T-helper 2 cell treated with Interferon-gamma antibody and Interleukin-4, amounts not matched to agents 5 μg/mL and 100 μg/mL, for 36 hours (primary cell): ENCODE results near the gene CCDC92B.
A peak's percentile ranks its signal among the peaks of the same experiment; 100 is the strongest.

Experiments
- DNase-seq: peaks from one replicate; pipeline ENCODE4 v3.0.0; 2021; ENCODE audit warnings: low spot score
- H3K27ac Mint-ChIP-seq: one replicate; pipeline ENCODE4 v1.8.0; 2021; ENCODE audit warnings: mild to moderate bottlenecking, mixed read lengths
- H3K27me3 Mint-ChIP-seq: one replicate; pipeline ENCODE4 v1.8.0; 2021; ENCODE audit warnings: low read depth, mixed read lengths
- H3K36me3 Mint-ChIP-seq: one replicate; pipeline ENCODE4 v1.8.0; 2021; ENCODE audit warnings: low read depth, mixed read lengths
- H3K4me1 Mint-ChIP-seq: one replicate; pipeline ENCODE4 v1.8.0; 2021; ENCODE audit warnings: low read depth, mixed read lengths
- H3K4me3 Mint-ChIP-seq: one replicate; pipeline ENCODE4 v1.8.0; 2022; ENCODE audit warnings: mild to moderate bottlenecking, moderate library complexity, mixed read lengths
- H3K9me3 Mint-ChIP-seq: one replicate; pipeline ENCODE4 v1.8.0; 2021; ENCODE audit warnings: mixed read lengths

Gene CCDC92B

GRCh38 chr17:2707721-2708584, 41.5 kb downstream of the CCDC92B start:
- Mint-ChIP-seq H3K27ac (peak overlapping the region; percentile 17), H3K36me3 (peaks cover 8% of the 10 kb centered on the region), H3K4me3 (no peak overlapping the region), H3K4me1 (peaks cover 27% of the 10 kb centered on the region), H3K9me3 (no peaks in the 10 kb centered on the region), H3K27me3 (no peaks in the 10 kb centered on the region)
- no peak for DNase-seq

GRCh38 chr17:2706911-2707510, 42.4 kb downstream of the CCDC92B start:
- Mint-ChIP-seq H3K27me3 (no peaks in the 10 kb centered on the region), H3K36me3 (peaks cover 6% of the 10 kb centered on the region), H3K4me3 (no peak overlapping the region), H3K9me3 (no peaks in the 10 kb centered on the region), H3K27ac (no peak overlapping the region), H3K4me1 (peaks cover 21% of the 10 kb centered on the region)
- DNase-seq: no peak

GRCh38 chr17:2705888-2706795, 43.3 kb downstream of the CCDC92B start:
- H3K36me3 Mint-ChIP-seq: peaks cover 6% of the 10 kb centered on the region
- DNase-seq: no peak
- no peaks in the 10 kb centered on the region for H3K9me3 Mint-ChIP-seq
- H3K27me3 Mint-ChIP-seq: no peaks in the 10 kb centered on the region
- H3K4me3 Mint-ChIP-seq: no peak overlapping the region
- H3K27ac Mint-ChIP-seq: peak overlapping the region; percentile 68
- H3K4me1 Mint-ChIP-seq: peaks cover 20% of the 10 kb centered on the region

- H3K9me3 Mint-ChIP-seq: no peaks in the 10 kb centered on the region
- H3K4me1 Mint-ChIP-seq: peaks cover 18% of the 10 kb centered on the region
- H3K27me3 Mint-ChIP-seq: no peaks in the 10 kb centered on the region
- peak overlapping the region; percentile 68 for H3K27ac Mint-ChIP-seq
- H3K36me3 Mint-ChIP-seq: peaks cover 6% of the 10 kb centered on the region
- H3K4me3 Mint-ChIP-seq: no peak overlapping the region
- no peak for DNase-seq
These were observed 44.2 kb downstream of the CCDC92B start for GRCh38 chr17:2705263-2705662.

GRCh38 chr17:2704890-2705248, 44.6 kb downstream of the CCDC92B start:
- Mint-ChIP-seq H3K27ac (no peak overlapping the region), H3K36me3 (peaks cover 6% of the 10 kb centered on the region), H3K9me3 (no peaks in the 10 kb centered on the region), H3K4me3 (no peak overlapping the region), H3K27me3 (no peaks in the 10 kb centered on the region), H3K4me1 (peaks cover 14% of the 10 kb centered on the region)
- no peak for DNase-seq

- Mint-ChIP-seq H3K4me1 (peaks cover 9% of the 10 kb centered on the region), H3K36me3 (peaks cover 6% of the 10 kb centered on the region), H3K27ac (no peak overlapping the region), H3K9me3 (no peaks in the 10 kb centered on the region), H3K27me3 (no peaks in the 10 kb centered on the region), H3K4me3 (no peak overlapping the region)
- no peak for DNase-seq
These were observed 45.2 kb downstream of the CCDC92B start for GRCh38 chr17:2704031-2704889.

- Mint-ChIP-seq H3K27ac (no peak overlapping the region), H3K4me3 (no peak overlapping the region), H3K4me1 (peaks cover 4% of the 10 kb centered on the region), H3K9me3 (no peaks in the 10 kb centered on the region), H3K27me3 (no peaks in the 10 kb centered on the region), H3K36me3 (peaks cover 6% of the 10 kb centered on the region)
- no peak for DNase-seq
These were observed 45.8 kb downstream of the CCDC92B start for GRCh38 chr17:2703606-2704005.

- H3K36me3 Mint-ChIP-seq: peaks cover 6% of the 10 kb centered on the region
- no peaks in the 10 kb centered on the region for H3K9me3 Mint-ChIP-seq
- DNase-seq: no peak
- no peaks in the 10 kb centered on the region for H3K27me3 Mint-ChIP-seq
- H3K4me3 Mint-ChIP-seq: no peak overlapping the region
- H3K27ac Mint-ChIP-seq: no peak overlapping the region
- H3K4me1 Mint-ChIP-seq: peaks cover 4% of the 10 kb centered on the region
These were observed 46.3 kb downstream of the CCDC92B start for GRCh38 chr17:2703181-2703580.

- no peak overlapping the region for H3K27ac Mint-ChIP-seq
These were observed 47.3 kb downstream of the CCDC92B start for GRCh38 chr17:2701996-2702741.

GRCh38 chr17:2701161-2701995, 48.1 kb downstream of the CCDC92B start:
- Mint-ChIP-seq H3K4me1 (peaks cover 4% of the 10 kb centered on the region), H3K4me3 (no peak overlapping the region), H3K27ac (no peak overlapping the region), H3K36me3 (peaks cover 10% of the 10 kb centered on the region), H3K27me3 (no peaks in the 10 kb centered on the region), H3K9me3 (no peaks in the 10 kb centered on the region)
- DNase-seq: no peak

More at GRCh38 chr17:2701996-2702741, 47.3 kb downstream of the CCDC92B start:
- Mint-ChIP-seq H3K4me3 (no peak overlapping the region), H3K36me3 (peaks cover 6% of the 10 kb centered on the region), H3K4me1 (peaks cover 4% of the 10 kb centered on the region), H3K27me3 (no peaks in the 10 kb centered on the region), H3K9me3 (no peaks in the 10 kb centered on the region)
- DNase-seq: no peak

GRCh38 chr17:2700491-2701141, 48.8 kb downstream of the CCDC92B start:
- Mint-ChIP-seq H3K9me3 (no peaks in the 10 kb centered on the region), H3K4me3 (no peak overlapping the region), H3K27ac (no peak overlapping the region), H3K27me3 (no peaks in the 10 kb centered on the region), H3K36me3 (peaks cover 9% of the 10 kb centered on the region), H3K4me1 (peaks cover 3% of the 10 kb centered on the region)
- DNase-seq: no peak

GRCh38 chr17:2700030-2700490, 49.4 kb downstream of the CCDC92B start:
- H3K36me3 Mint-ChIP-seq: peaks cover 6% of the 10 kb centered on the region
- H3K4me1 Mint-ChIP-seq: no peaks in the 10 kb centered on the region
- H3K27ac Mint-ChIP-seq: no peak overlapping the region
- no peak for DNase-seq
- H3K4me3 Mint-ChIP-seq: no peak overlapping the region
- no peaks in the 10 kb centered on the region for H3K27me3 Mint-ChIP-seq
- H3K9me3 Mint-ChIP-seq: no peaks in the 10 kb centered on the region
